HepG2 (cell line): Measurements from ENCODE around the gene THADA. TPM values are rescaled to one million over a fixed set of nuclear protein-coding genes. Genes with fewer than 3 reads are reported as not detected.

Source experiments
- ATAC-seq: fragments of 200-7000 bp; cut with Tn5 transposase; 3 replicates; pipeline ENCODE4 v1.9.1; 2020; ENCODE audit warnings: mild to moderate bottlenecking, moderate library complexity
- BruUV-seq: library from RNA; stranded (reverse); fragments of 400-500 nt; replicated peaks from 2 replicates; lab custom pipeline; 2021; lab: Mats Ljungman, UMichigan
- CTCF ChIA-PET: fragments of 300-600 bp; formaldehyde crosslinking; extraction: SDS; loops from one replicate; lab custom pipeline; 2021; ENCODE audit warnings: low total read pairs, inconsistent platforms, low intra/inter-chr PET ratio; lab: Yijun Ruan, JAX
- POLR2A ChIA-PET: fragments of 350-600 bp; sonication (Branson Sonifier 250); formaldehyde crosslinking; loops from one replicate; lab custom pipeline; 2020; ENCODE audit warnings: antibody characterized with exemption, inconsistent platforms; lab: Yijun Ruan, JAX
- DNase-seq: peaks from one replicate; pipeline ENCODE4 v3.0.0-alpha.2; 2015; ENCODE audit warnings: low spot score
- FAIRE-seq: peaks from 3 replicates; lab custom pipeline; 2011; peaks lifted over from hg19 to GRCh38; lab: Jason Lieb, UNC
- H2AFZ ChIP-seq: one replicate; pipeline ENCODE4 v1.6.1; 2011; ENCODE audit warnings: low read length, inconsistent platforms
- H3K27ac ChIP-seq: fragments of 300-600 bp; 3 replicates; pipeline ENCODE4 v1.8.0; 2011; ENCODE audit warnings: mixed run types, mild to moderate bottlenecking, mixed read lengths, low read length, inconsistent platforms; ENCODE audit not compliant: insufficient read depth; ENCODE audit errors: extremely low read length
- H3K27me3 ChIP-seq, 2 experiments: fragments of 200-600 bp in 1 of 2; 2 replicates in 1 of 2; 3 replicates in 1 of 2; pipeline versions ENCODE4 v1.6.0 to v1.8.0; 2011; ENCODE audit warnings: low read length in 2 of 2, mild to moderate bottlenecking in 2 of 2, moderate library complexity in 2 of 2, inconsistent platforms in 1 of 2; ENCODE audit not compliant: insufficient read depth in 2 of 2, control insufficient read depth in 1 of 2
- H3K36me3 ChIP-seq, 2 experiments: fragments of 200-600 bp in 1 of 2; replicated peaks in 1 of 2; 2 replicates in 1 of 2; 3 replicates in 1 of 2; pipeline versions ENCODE4 v1.5.1 to v1.8.0; 2011; ENCODE audit warnings: low read length in 2 of 2, inconsistent platforms in 1 of 2; ENCODE audit not compliant: insufficient read depth in 2 of 2, control insufficient read depth in 1 of 2
- H3K4me1 ChIP-seq: 2 replicates; pipeline ENCODE4 v1.5.1; 2012; ENCODE audit warnings: low read length, inconsistent platforms; ENCODE audit not compliant: insufficient read depth
- H3K4me2 ChIP-seq: 2 replicates; pipeline ENCODE4 v1.6.0; 2011; ENCODE audit warnings: low read depth, low read length, inconsistent platforms
- H3K4me3 ChIP-seq, 3 experiments: fragments of 200-600 bp in 1 of 3; sonication (generic), shearing (Covaris generic) in 1 of 3; replicated peaks in 1 of 3; 2 replicates each; pipeline ENCODE4 v1.5.1; 2011 to 2016; ENCODE audit warnings: low read length in 3 of 3, inconsistent platforms in 2 of 3, low read depth in 2 of 3, mild to moderate bottlenecking in 2 of 3, control low read depth in 1 of 3, mixed read lengths in 1 of 3; ENCODE audit not compliant: insufficient read depth in 1 of 3
- H3K79me2 ChIP-seq: one replicate; pipeline ENCODE4 v1.6.1; 2011; ENCODE audit warnings: low read length, inconsistent platforms; ENCODE audit not compliant: insufficient read depth
- H3K9ac ChIP-seq: 2 replicates; pipeline ENCODE4 v1.6.0; 2011; ENCODE audit warnings: mild to moderate bottlenecking, low read depth, low read length, inconsistent platforms; ENCODE audit not compliant: insufficient read depth
- H3K9me3 ChIP-seq: 2 replicates; pipeline ENCODE4 v1.5.1; 2012; ENCODE audit warnings: mild to moderate bottlenecking, low read length
- H4K20me1 ChIP-seq: 2 replicates; pipeline ENCODE4 v1.6.0; 2011; ENCODE audit warnings: inconsistent platforms, mild to moderate bottlenecking, low read length, moderate library complexity; ENCODE audit not compliant: insufficient read depth
- HINFP ChIP-seq: sonication (generic); formaldehyde crosslinking; IDR thresholded peaks from 2 replicates; pipeline ENCODE4 v1.4.0; 2020; ENCODE audit warnings: low read depth, mild to moderate bottlenecking, missing genetic modification reagents
- HNF4G ChIP-seq, 2 experiments: sonication (generic) in 1 of 2; formaldehyde crosslinking in 1 of 2; IDR thresholded peaks; 2 replicates each; pipeline versions ENCODE4 v1.4.0 to v1.6.1; 2011 to 2020; ENCODE audit warnings: borderline replicate concordance in 2 of 2, low read depth in 2 of 2, mild to moderate bottlenecking in 2 of 2, low read length in 1 of 2, missing genetic modification reagents in 1 of 2, moderate library complexity in 1 of 2
- PHF21A ChIP-seq: sonication (generic); formaldehyde crosslinking; IDR thresholded peaks from 2 replicates; pipeline ENCODE4 v1.5.0; 2020; ENCODE audit warnings: mild to moderate bottlenecking, missing genetic modification reagents
- SALL1 ChIP-seq: sonication (generic); formaldehyde crosslinking; IDR thresholded peaks from 2 replicates; pipeline ENCODE4 v1.8.0; 2022; ENCODE audit warnings: mild to moderate bottlenecking, missing genetic modification reagents
- SIX4 ChIP-seq: sonication (generic); formaldehyde crosslinking; IDR thresholded peaks from 2 replicates; pipeline ENCODE4 v1.4.0; 2020; ENCODE audit warnings: missing genetic modification reagents
- TCF7 ChIP-seq: sonication (generic); IDR thresholded peaks from 2 replicates; pipeline ENCODE4 v1.6.1; 2016; ENCODE audit warnings: antibody characterized with exemption, low read depth
- UBTF ChIP-seq: sonication (generic); formaldehyde crosslinking; IDR thresholded peaks from 2 replicates; pipeline ENCODE4 v1.4.0; 2020; ENCODE audit warnings: mild to moderate bottlenecking, missing genetic modification reagents
- ZBTB39 ChIP-seq: sonication (generic); formaldehyde crosslinking; IDR thresholded peaks from 2 replicates; pipeline ENCODE4 v1.5.0; 2020; ENCODE audit warnings: missing genetic modification reagents
- ZBTB7A ChIP-seq: sonication (generic); formaldehyde crosslinking; IDR thresholded peaks from 2 replicates; pipeline ENCODE4 v1.8.0; 2022; ENCODE audit warnings: mild to moderate bottlenecking, missing genetic modification reagents
- ZNF225 ChIP-seq: sonication (generic); formaldehyde crosslinking; IDR thresholded peaks from 2 replicates; pipeline ENCODE4 v1.4.0; 2020; ENCODE audit warnings: mild to moderate bottlenecking, missing genetic modification reagents
- ZNF34 ChIP-seq: sonication (generic); formaldehyde crosslinking; IDR thresholded peaks from 2 replicates; pipeline ENCODE4 v1.4.0; 2020; ENCODE audit warnings: mild to moderate bottlenecking, missing genetic modification reagents, borderline replicate concordance
- ZNF510 ChIP-seq: sonication (generic); formaldehyde crosslinking; IDR thresholded peaks from 2 replicates; pipeline ENCODE4 v1.4.0; 2020; ENCODE audit warnings: low read depth, mild to moderate bottlenecking, missing genetic modification reagents
- WGBS: methylation state at CpG from one replicate; pipeline ENCODE4 v1.1.6; 2017; ENCODE audit warnings: low lambda C conversion rate; 5-methylcytosine and 5-hydroxymethylcytosine counted together
- in situ Hi-C: cut with HindIII; loops from 2 replicates; pipeline ENCODE4 v1.10.0; 2017; ENCODE audit warnings: low pct_unique_long_range_greater_than_20kb; ENCODE audit not compliant: extremely low pct_ligation_motif_present
- intact Hi-C: fragments of 100-400 bp; cut with micrococcal nuclease; formaldehyde crosslinking; loops from one replicate; pipeline ENCODE4 v1.10.0; 2022; ENCODE audit not compliant: unreplicated experiment
- polyA plus RNA-seq, 8 experiments: library from polyadenylated mRNA; depleted of rRNA in 3 of 8; stranded (reverse) in 7 of 8; unstranded in 1 of 8; fragments of >200 nt; fragmentation: Illumina TruSeq in 4 of 8; extraction: Trizol in 4 of 8; gene quantifications; 2 replicates each; pipeline versions ENCODE4 v1.2.1 to v1.2.3, GENCODE V29; 2011 to 2016; ENCODE audit warnings: low read depth in 4 of 8, missing spikeins in 1 of 8, mixed read lengths in 1 of 8; ENCODE audit not compliant: insufficient read depth in 1 of 8
- total RNA-seq, 5 experiments: library from RNA; depleted of rRNA; stranded (reverse); fragments of >200 nt; fragmentation: Illumina TruSeq; extraction: Trizol; gene quantifications; 2 replicates each; pipeline ENCODE4 v1.2.3, GENCODE V29; 2016; ENCODE audit warnings: low read depth in 1 of 5

The THADA gene
- total and polyA plus RNA-seq, 2 of the 13 experiments (the other 11 are each of a cell fraction or from before 2014, with no cell fraction given): 12.7 to 21.7 TPM

- TF ChIP-seq PHF21A: peak; percentile 60; the same call in 1 of the 2 replicates
- no peak for TF ChIP-seq ZNF34
- 0 out of 2 replicates have a peak, but pooled peaks have one; percentile 42 for TF ChIP-seq HINFP (CRISPR knock-in tag)
Observed at GRCh38 chr2:43188561-43189386, 407.1 kb downstream of the THADA start (continued).

GRCh38 chr2:43186679-43187374 is 409.0 kb downstream of the THADA start:
- Histone ChIP-seq H4K20me1 (no peaks in the 10 kb centered on the region), H3K36me3 (no peaks in the 10 kb centered on the region), H3K4me1 (peaks cover 83% of the 10 kb centered on the region), H3K27me3 (no peaks in the 10 kb centered on the region), H2AFZ (peak overlapping the region; percentile 38), H3K4me2 (peak overlapping the region; percentile 66), H3K9me3 (no peaks in the 10 kb centered on the region), H3K27ac (peak overlapping the region; percentile 65), H3K4me3 (peak overlapping the region in 1 of 3 experiments; percentile 43; a peak in 1 of 6 replicates), H3K9ac (peak overlapping the region; percentile 66), H3K79me2 (no peaks in the 10 kb centered on the region)
- DNase-seq (peak; percentile 78), ATAC-seq (peak; percentile 45), FAIRE-seq (no peak)
- ChIA-PET POLR2A (interaction anchor here (0.8 to 4.4 kb wide), 8 partner anchors 9 to 212 kb away, joined by 3 to 28 read pairs (median 4); no protein-coding TSS in a partner anchor), CTCF (no interaction called here)
- WGBS: 7% methylated on average over 5 of the region's 12 CpGs
- intact Hi-C loops (no loop called here), in situ Hi-C loops (no loop called here)
- BruUV-seq: no TSS peak
- TF ChIP-seq HNF4G (IDR thresholded peaks at IDR 0.05; ENCODE audit: borderline replicate concordance, low read depth, low read length) (peak; percentile 55; the same call in 1 of the 2 replicates), HNF4G (CRISPR knock-in tag; IDR thresholded peaks at IDR 0.05; ENCODE audit: borderline replicate concordance, low read depth) (no peak), ZNF225 (CRISPR knock-in tag) (0 out of 2 replicates have a peak, but pooled peaks have one; percentile 11), ZBTB7A (CRISPR knock-in tag) (0 out of 2 replicates have a peak, but pooled peaks have one; percentile 47), ZBTB39 (CRISPR knock-in tag) (no peak), UBTF (peak; percentile 86), ZNF510 (CRISPR knock-in tag) (peak; percentile 39; the same call in 1 of the 2 replicates), SIX4 (CRISPR knock-in tag) (no peak), TCF7 (peak; percentile 75), SALL1 (peak; percentile 47; the same call in 1 of the 2 replicates)
